ENCODE results near the gene MRFAP1L1.

MRFAP1L1 gene

DNA sequence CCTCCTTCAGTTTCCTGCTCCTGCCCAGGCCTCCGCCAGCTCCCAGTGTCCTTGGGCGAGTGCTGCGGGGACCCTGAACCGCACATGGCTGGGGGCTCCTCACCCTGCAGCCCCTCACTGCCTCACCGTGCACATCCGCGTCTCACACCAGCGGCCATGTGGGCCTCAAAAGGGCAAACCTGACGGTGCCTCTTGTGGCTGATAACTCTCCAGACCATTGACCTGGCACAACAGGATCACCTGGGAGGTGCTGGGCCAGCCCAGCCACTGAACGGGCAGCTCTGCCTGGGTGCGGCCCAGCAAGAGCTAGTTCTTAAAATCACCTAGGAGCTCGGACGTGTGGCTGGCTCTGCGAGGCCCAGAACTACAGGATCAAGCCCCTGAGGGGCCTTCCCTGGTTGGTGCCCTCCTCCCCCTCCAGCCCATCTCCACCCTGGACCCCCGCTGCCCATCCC is 20.1 kb downstream of the MRFAP1L1 start:
- DNase-seq = no peak
- no peak overlapping the region for H3K4me2 ChIP-seq (ENCODE audit: insufficient read depth, low read length)
- no peaks in the 10 kb centered on the region for H3K27me3 ChIP-seq (ENCODE audit: insufficient read depth, low read length, poor library complexity)
- H3K9ac ChIP-seq (ENCODE audit: low read depth, low read length) = no peak overlapping the region
- no peaks in the 10 kb centered on the region for H3K4me1 ChIP-seq (ENCODE audit: insufficient read depth, low read length)
- H3K79me2 ChIP-seq (ENCODE audit: insufficient read depth, low read length) = no peaks in the 10 kb centered on the region
- no peak overlapping the region for H3K27ac ChIP-seq (ENCODE audit: low read length)
- H3K36me3 ChIP-seq (ENCODE audit: insufficient read depth, low read length) = no peaks in the 10 kb centered on the region
- ATAC-seq (ENCODE audit: insufficient read depth, low read depth) = no peak
- no peaks in the 10 kb centered on the region for H4K20me1 ChIP-seq (ENCODE audit: insufficient read depth, low read length)
- no peak overlapping the region for H2AFZ ChIP-seq (ENCODE audit: low read depth, low read length)
- TF ChIP-seq EZH2 (IDR thresholded peaks at IDR 0.05; ENCODE audit: borderline replicate concordance, low read depth, low read length, severe bottlenecking) (no peak), CTCF (IDR thresholded peaks at IDR 0.05; ENCODE audit: borderline replicate concordance, extremely low read depth, low read length, poor library complexity, severe bottlenecking) (no peak)
- H3K9me3 ChIP-seq (ENCODE audit: insufficient read depth, low read length, severe bottlenecking) = no peaks in the 10 kb centered on the region
- H3K4me3 ChIP-seq (ENCODE audit: low read depth in 1 of 2, low read length in 2 of 2) = no peak overlapping the region

DNA sequence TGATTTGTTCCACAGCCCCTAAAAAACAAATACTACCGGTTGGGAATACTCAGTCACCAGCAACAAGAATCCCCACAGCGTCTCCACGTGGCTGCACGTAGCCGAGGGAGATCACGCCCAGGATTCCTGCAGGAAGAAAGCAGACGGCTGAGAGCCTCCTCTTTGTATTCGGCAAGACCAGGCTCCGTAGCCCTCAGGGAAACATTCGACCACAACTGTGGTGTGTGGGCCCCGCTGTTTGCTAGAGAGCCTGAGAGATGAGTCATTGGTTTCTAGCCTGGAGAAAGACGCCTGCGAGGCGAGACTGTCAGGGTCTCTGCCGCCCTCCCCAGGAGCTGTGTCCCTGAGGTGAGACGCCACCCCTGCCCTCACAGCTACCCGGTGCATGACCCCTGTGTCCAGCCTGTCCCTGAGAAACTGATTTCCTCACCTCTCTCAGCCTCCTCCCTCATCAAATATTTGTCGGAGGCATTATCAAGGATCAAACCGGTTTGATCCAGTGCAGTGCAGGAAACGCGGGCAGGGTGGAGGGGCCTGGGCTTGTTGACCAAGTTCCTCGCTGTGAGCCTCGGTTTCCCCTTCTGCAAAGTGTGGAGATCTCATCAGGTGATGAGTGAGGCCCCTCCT is 20.7 kb downstream of the MRFAP1L1 start:
- no peaks in the 10 kb centered on the region for H3K9me3 ChIP-seq (ENCODE audit: insufficient read depth, low read length, severe bottlenecking)
- H3K79me2 ChIP-seq (ENCODE audit: insufficient read depth, low read length) = no peaks in the 10 kb centered on the region
- no peak overlapping the region for H2AFZ ChIP-seq (ENCODE audit: low read depth, low read length)
- TF ChIP-seq CTCF (IDR thresholded peaks at IDR 0.05; ENCODE audit: borderline replicate concordance, extremely low read depth, low read length, poor library complexity, severe bottlenecking) (no peak), EZH2 (IDR thresholded peaks at IDR 0.05; ENCODE audit: borderline replicate concordance, low read depth, low read length, severe bottlenecking) (no peak)
- H3K27me3 ChIP-seq (ENCODE audit: insufficient read depth, low read length, poor library complexity) = no peaks in the 10 kb centered on the region
- no peak overlapping the region for H3K4me3 ChIP-seq (ENCODE audit: low read depth in 1 of 2, low read length in 2 of 2)
- ATAC-seq (ENCODE audit: insufficient read depth, low read depth) (peak; percentile 90), DNase-seq (peak; percentile 76)
- H4K20me1 ChIP-seq (ENCODE audit: insufficient read depth, low read length) = no peaks in the 10 kb centered on the region
- H3K4me2 ChIP-seq (ENCODE audit: insufficient read depth, low read length) = no peak overlapping the region
- no peaks in the 10 kb centered on the region for H3K36me3 ChIP-seq (ENCODE audit: insufficient read depth, low read length)
- no peak overlapping the region for H3K9ac ChIP-seq (ENCODE audit: low read depth, low read length)
- no peaks in the 10 kb centered on the region for H3K4me1 ChIP-seq (ENCODE audit: insufficient read depth, low read length)
- H3K27ac ChIP-seq (ENCODE audit: low read length) = no peak overlapping the region

DNA sequence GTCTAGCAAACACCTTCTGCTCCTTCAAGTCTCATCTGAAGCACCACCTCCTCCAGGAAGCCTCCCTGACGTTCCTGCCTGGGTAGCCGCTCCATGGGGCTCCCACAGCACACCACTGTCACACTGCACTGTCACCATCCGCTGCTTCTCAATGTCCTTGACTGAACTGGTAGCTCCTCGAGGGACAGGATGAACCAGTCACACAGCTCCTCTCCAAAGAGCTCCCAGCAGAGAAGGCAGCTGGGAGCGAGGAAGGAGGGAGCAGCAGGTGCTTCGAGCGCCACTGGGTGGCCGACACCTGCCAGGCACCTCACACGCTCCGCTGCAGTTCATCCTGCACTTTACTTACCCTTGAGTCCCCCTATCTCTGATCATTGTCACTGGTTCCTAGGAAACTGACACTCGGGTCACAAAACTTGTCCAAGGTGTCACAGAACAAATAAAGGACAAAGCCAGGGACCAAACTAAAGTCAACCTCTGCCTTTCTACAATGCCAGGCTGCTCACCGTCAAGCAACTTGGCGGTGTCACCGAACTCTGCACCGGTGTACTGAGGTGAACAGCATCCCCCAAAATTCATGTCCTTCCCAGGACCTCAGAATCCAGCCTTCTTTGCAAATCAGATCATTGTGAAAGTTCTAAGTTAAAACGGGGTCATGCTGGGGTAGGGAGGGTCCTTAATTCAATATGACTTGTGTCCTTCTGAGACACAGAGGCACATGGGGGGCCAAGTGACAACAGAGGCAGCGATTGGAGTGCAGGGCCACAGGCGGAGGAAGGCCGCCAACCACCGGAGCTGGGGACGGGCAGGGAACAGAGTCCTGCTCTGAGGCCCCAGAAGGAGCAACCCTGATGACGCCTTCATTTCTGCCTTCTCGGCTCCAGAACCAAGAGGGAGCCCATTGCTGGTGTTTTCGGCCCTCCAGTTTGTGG is 21.5 kb downstream of the MRFAP1L1 start:
- H3K36me3 ChIP-seq (ENCODE audit: insufficient read depth, low read length) = no peaks in the 10 kb centered on the region
- no peaks in the 10 kb centered on the region for H3K4me1 ChIP-seq (ENCODE audit: insufficient read depth, low read length)
- DNase-seq = no peak
- no peak for ATAC-seq (ENCODE audit: insufficient read depth, low read depth)
- no peak overlapping the region for H2AFZ ChIP-seq (ENCODE audit: low read depth, low read length)
- H3K27me3 ChIP-seq (ENCODE audit: insufficient read depth, low read length, poor library complexity) = no peaks in the 10 kb centered on the region
- no peak overlapping the region for H3K4me3 ChIP-seq (ENCODE audit: low read depth in 1 of 2, low read length in 2 of 2)
- H3K4me2 ChIP-seq (ENCODE audit: insufficient read depth, low read length) = no peak overlapping the region
- H4K20me1 ChIP-seq (ENCODE audit: insufficient read depth, low read length) = no peaks in the 10 kb centered on the region
- no peaks in the 10 kb centered on the region for H3K9me3 ChIP-seq (ENCODE audit: insufficient read depth, low read length, severe bottlenecking)
- no peaks in the 10 kb centered on the region for H3K79me2 ChIP-seq (ENCODE audit: insufficient read depth, low read length)
- TF ChIP-seq CTCF (IDR thresholded peaks at IDR 0.05; ENCODE audit: borderline replicate concordance, extremely low read depth, low read length, poor library complexity, severe bottlenecking) (no peak), EZH2 (IDR thresholded peaks at IDR 0.05; ENCODE audit: borderline replicate concordance, low read depth, low read length, severe bottlenecking) (no peak)
- H3K9ac ChIP-seq (ENCODE audit: low read depth, low read length) = no peak overlapping the region
- H3K27ac ChIP-seq (ENCODE audit: low read length) = no peak overlapping the region
